Fibroblast of mammary gland (primary cell): Measurements from ENCODE around the gene OSBPL3.
"Not testable (repeated sequence)": the region's sequence is repeated elsewhere in the genome, so short reads cannot be mapped to it uniquely, and the experiment has no call there.

Experiments
- DNase-seq: peaks from one replicate; pipeline ENCODE4 v3.0.0-alpha.2; 2010; ENCODE audit warnings: low read depth
- H3K4me3 ChIP-seq: 2 replicates; pipeline ENCODE4 v1.5.1; 2011; ENCODE audit warnings: low read depth, mild to moderate bottlenecking, low read length, moderate library complexity; ENCODE audit not compliant: control insufficient read depth
- TF ChIP-seq, protein P1 (sequence below): conservative IDR thresholded peaks from 2 replicates; pipeline ENCODE4 v1.5.1; 2011; ENCODE audit warnings: low read depth, low read length, inconsistent platforms; ENCODE audit not compliant: control insufficient read depth, insufficient read depth

OSBPL3 gene

DNA sequence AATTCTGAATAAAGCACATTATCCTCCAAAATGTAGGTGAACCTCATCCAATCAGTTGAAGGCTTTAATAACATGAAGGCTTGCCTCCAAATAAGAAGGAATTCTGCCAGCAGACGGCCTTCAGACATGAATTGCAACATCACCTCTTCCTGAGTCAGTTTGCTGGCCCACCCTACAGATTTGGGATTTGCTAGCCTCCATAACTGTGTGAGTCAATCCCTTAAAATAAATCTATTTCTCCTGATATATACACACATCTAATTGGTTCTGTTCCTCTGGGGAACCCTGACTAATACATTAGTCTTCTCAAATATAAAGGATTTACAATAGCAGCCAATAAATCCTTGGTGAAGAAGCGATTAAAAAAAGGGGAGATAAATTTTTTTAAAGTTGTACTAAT lies 34.8 kb upstream of the OSBPL3 start:
- TF ChIP-seq, protein P1, sequence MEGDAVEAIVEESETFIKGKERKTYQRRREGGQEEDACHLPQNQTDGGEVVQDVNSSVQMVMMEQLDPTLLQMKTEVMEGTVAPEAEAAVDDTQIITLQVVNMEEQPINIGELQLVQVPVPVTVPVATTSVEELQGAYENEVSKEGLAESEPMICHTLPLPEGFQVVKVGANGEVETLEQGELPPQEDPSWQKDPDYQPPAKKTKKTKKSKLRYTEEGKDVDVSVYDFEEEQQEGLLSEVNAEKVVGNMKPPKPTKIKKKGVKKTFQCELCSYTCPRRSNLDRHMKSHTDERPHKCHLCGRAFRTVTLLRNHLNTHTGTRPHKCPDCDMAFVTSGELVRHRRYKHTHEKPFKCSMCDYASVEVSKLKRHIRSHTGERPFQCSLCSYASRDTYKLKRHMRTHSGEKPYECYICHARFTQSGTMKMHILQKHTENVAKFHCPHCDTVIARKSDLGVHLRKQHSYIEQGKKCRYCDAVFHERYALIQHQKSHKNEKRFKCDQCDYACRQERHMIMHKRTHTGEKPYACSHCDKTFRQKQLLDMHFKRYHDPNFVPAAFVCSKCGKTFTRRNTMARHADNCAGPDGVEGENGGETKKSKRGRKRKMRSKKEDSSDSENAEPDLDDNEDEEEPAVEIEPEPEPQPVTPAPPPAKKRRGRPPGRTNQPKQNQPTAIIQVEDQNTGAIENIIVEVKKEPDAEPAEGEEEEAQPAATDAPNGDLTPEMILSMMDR: no peak
- no peak overlapping the region for H3K4me3 ChIP-seq
- DNase-seq: peak; percentile 99

- H3K4me3 ChIP-seq: not testable (repeated sequence)
- DNase-seq: peak; percentile 18
These were observed 32.7 kb upstream of the OSBPL3 start for GRCh38 chr7:25012710-25013109.

DNA sequence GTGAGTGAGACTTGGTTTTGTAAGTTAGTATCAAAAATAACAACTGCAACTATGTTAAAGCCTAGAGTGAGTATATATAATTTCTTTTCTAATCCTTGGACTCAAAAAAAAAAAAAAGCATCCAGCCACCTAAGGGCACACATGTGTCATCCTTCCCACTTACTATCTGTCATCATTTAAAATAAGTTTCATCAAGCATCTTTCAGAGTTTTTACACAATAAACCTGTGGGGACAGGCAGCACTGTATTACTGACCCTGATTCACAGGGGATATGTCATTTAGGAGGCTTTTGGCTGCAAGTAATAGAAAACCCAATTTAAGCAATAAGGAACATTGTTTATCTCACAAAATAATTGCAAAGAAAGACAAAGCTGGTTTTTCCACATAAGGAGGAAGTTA lies 32.3 kb upstream of the OSBPL3 start:
- TF ChIP-seq, protein P1: no peak
- no peak overlapping the region for H3K4me3 ChIP-seq
- peak; percentile 7 for DNase-seq

- H3K4me3 ChIP-seq: no peak overlapping the region
- TF ChIP-seq, protein P1: no peak
- DNase-seq: peak; percentile 99
These were observed 29.3 kb upstream of the OSBPL3 start for GRCh38 chr7:25009257-25009656.

DNA sequence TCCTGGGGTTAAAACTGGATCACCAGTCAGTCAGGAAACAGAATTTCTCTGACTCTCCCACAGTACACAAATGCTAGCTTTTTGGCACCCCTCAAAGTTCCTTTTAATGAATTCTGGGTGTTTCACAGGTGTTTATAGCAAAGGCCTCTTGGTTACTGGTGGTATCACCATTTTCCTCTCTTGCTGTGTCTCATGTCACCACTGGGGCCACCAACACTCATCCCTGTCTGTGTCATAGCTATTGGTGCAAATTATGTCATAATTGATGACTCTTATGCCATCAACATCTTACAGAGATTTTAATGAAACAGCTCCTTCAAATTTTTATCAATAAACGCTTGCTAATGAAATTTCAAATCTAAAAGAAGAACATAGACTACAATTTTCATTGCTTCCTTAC lies 27.7 kb upstream of the OSBPL3 start:
- H3K4me3 ChIP-seq: no peak overlapping the region
- TF ChIP-seq, protein P1: no peak
- no peak for DNase-seq

DNA sequence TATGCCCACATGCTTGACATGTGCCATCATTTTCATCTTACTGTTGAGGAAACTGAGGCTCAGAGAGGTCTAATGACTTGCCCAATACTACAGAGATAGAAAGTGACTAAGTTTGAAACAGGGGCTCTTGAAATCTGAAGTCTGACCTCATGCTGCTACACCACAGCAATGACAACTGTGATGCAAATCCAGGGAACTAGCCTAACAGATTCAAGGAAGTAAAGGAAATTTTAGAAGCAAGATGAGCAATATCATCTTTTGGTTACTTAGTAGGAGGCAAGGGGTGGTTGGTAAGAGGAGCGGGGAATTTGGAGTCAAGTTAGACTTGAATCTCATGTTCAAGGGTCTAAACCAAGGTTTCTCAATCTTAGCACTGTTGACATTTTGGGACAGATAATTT lies 26.3 kb upstream of the OSBPL3 start:
- H3K4me3 ChIP-seq: no peak overlapping the region
- TF ChIP-seq, protein P1: no peak
- no peak for DNase-seq

- TF ChIP-seq, protein P1: no peak
- no peak overlapping the region for H3K4me3 ChIP-seq
- DNase-seq: no peak
These were observed 25.7 kb upstream of the OSBPL3 start for GRCh38 chr7:25005658-25006057.
